Measurements from ENCODE around the gene MKLN1.

MKLN1 gene

GRCh38 chr7:131284702-131285419, 42.8 kb upstream of the MKLN1 start:
- TF ChIP-seq TCF4 (CRISPR knock-in tag; IDR thresholded peaks at IDR 0.05; ENCODE audit: borderline replicate concordance) (no peak), ARNTL (CRISPR knock-in tag; IDR thresholded peaks at IDR 0.05; ENCODE audit: borderline replicate concordance, low read depth) (no peak), BACH2 (CRISPR knock-in tag; IDR thresholded peaks at IDR 0.05; ENCODE audit: borderline replicate concordance) (no peak)
- TF ChIP-seq, protein P1, sequence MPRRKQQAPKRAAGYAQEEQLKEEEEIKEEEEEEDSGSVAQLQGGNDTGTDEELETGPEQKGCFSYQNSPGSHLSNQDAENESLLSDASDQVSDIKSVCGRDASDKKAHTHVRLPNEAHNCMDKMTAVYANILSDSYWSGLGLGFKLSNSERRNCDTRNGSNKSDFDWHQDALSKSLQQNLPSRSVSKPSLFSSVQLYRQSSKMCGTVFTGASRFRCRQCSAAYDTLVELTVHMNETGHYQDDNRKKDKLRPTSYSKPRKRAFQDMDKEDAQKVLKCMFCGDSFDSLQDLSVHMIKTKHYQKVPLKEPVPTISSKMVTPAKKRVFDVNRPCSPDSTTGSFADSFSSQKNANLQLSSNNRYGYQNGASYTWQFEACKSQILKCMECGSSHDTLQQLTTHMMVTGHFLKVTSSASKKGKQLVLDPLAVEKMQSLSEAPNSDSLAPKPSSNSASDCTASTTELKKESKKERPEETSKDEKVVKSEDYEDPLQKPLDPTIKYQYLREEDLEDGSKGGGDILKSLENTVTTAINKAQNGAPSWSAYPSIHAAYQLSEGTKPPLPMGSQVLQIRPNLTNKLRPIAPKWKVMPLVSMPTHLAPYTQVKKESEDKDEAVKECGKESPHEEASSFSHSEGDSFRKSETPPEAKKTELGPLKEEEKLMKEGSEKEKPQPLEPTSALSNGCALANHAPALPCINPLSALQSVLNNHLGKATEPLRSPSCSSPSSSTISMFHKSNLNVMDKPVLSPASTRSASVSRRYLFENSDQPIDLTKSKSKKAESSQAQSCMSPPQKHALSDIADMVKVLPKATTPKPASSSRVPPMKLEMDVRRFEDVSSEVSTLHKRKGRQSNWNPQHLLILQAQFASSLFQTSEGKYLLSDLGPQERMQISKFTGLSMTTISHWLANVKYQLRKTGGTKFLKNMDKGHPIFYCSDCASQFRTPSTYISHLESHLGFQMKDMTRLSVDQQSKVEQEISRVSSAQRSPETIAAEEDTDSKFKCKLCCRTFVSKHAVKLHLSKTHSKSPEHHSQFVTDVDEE (CRISPR knock-in tag; IDR thresholded peaks at IDR 0.05), result no peak
- ATAC-seq, result no peak; the same call in 2 of the 3 replicates

DNA sequence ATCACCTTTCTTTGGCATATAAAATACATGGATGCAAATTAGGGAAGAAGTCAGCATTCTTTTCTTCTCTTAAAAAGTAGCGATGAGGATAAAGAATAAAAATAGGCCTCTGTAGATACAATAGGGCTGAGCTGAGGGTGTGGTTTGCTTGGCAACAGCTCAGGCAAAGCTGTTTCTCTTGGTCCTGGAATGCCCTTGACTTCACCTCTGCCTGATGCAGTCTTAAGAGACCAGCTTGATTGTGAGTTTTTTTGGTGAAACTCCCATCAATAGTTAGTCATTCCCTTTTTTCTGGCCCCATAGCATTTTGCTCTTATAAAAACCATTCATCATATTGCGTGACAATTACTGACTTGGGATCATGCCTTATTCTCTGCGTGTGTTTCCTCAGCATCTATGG, 42.1 kb upstream of the MKLN1 start:
- TF ChIP-seq, protein P2, sequence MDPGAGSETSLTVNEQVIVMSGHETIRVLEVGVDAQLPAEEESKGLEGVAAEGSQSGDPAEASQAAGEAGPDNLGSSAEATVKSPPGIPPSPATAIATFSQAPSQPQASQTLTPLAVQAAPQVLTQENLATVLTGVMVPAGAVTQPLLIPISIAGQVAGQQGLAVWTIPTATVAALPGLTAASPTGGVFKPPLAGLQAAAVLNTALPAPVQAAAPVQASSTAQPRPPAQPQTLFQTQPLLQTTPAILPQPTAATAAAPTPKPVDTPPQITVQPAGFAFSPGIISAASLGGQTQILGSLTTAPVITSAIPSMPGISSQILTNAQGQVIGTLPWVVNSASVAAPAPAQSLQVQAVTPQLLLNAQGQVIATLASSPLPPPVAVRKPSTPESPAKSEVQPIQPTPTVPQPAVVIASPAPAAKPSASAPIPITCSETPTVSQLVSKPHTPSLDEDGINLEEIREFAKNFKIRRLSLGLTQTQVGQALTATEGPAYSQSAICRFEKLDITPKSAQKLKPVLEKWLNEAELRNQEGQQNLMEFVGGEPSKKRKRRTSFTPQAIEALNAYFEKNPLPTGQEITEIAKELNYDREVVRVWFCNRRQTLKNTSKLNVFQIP (CRISPR knock-in tag; IDR thresholded peaks at IDR 0.05; ENCODE audit: borderline replicate concordance, low read depth), result no peak
- TF ChIP-seq ARNTL (CRISPR knock-in tag; IDR thresholded peaks at IDR 0.05; ENCODE audit: borderline replicate concordance, low read depth), result no peak
- no peak for TF ChIP-seq SNAI2 (CRISPR knock-in tag; IDR thresholded peaks at IDR 0.05)
- TF ChIP-seq ZFP3 (CRISPR knock-in tag; IDR thresholded peaks at IDR 0.05), result no peak
- no peak for TF ChIP-seq TOX (CRISPR knock-in tag; IDR thresholded peaks at IDR 0.05; ENCODE audit: borderline replicate concordance)
- TF ChIP-seq CSRNP3 (CRISPR knock-in tag; IDR thresholded peaks at IDR 0.05), result no peak
- TF ChIP-seq ZC3H10 (CRISPR knock-in tag; IDR thresholded peaks at IDR 0.05), result no peak
- no peak for TF ChIP-seq ISL1 (CRISPR knock-in tag; IDR thresholded peaks at IDR 0.05)
- no peak for TF ChIP-seq CSDC2 (CRISPR knock-in tag; IDR thresholded peaks at IDR 0.05)
- TF ChIP-seq PATZ1 (CRISPR knock-in tag; IDR thresholded peaks at IDR 0.05; ENCODE audit: borderline replicate concordance), result no peak
- TF ChIP-seq GLIS3 (CRISPR knock-in tag; IDR thresholded peaks at IDR 0.05), result no peak
- no peak for TF ChIP-seq CREB5 (CRISPR knock-in tag; IDR thresholded peaks at IDR 0.05; ENCODE audit: low read depth)
- TF ChIP-seq PPARA (CRISPR knock-in tag; IDR thresholded peaks at IDR 0.05; ENCODE audit: borderline replicate concordance), result no peak
- TF ChIP-seq, protein P1 (CRISPR knock-in tag; IDR thresholded peaks at IDR 0.05), result no peak
- TF ChIP-seq ZNF8 (CRISPR knock-in tag; IDR thresholded peaks at IDR 0.05), result no peak
- ATAC-seq, result no peak

All from SK-N-SH treated with all-trans-retinoic acid at 6 μM for 48 hours (cell line).